GM18519 (cell line): ENCODE measurements around the gene GOLGA7B.
"Not testable (repeated sequence)": the region's sequence is repeated elsewhere in the genome, so short reads cannot be mapped to it uniquely, and the experiment has no call there.

ENCODE experiments used
- ATAC-seq: cut with Tn5 transposase; IDR thresholded peaks from one replicate; pipeline ENCODE4 v1.9.1; 2021; ENCODE audit warnings: mild to moderate bottlenecking, moderate library complexity; ENCODE audit not compliant: unreplicated experiment, low FRiP score

GOLGA7B gene

GRCh38 chr10:97830064-97830463 is 19.6 kb upstream of the GOLGA7B start:
- no peak for ATAC-seq

DNA sequence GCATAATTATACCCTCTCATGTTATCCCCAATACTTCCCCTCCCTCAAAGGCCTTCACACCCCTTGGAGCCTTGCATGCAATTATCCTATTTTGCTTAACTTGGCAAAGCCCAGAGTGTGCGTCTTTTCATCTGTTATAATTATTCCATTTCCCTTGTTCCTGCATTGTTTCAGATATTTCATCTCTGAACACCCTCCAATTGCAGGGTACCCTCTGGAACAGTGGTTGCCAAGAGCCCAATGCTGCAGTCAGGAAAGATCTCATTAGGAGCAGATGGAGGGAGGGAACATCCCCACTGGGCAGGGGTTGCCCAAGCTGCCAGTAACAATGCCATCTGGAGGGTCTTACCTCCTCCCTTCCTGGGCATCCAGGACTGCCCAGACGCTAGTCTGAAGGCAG is 18.4 kb upstream of the GOLGA7B start:
- ATAC-seq, result no peak

- ATAC-seq, result no peak
These were observed 13.2 kb upstream of the GOLGA7B start for GRCh38 chr10:97836446-97836845.

- no peak for ATAC-seq
These were observed 11.6 kb upstream of the GOLGA7B start for GRCh38 chr10:97838091-97838490.

GRCh38 chr10:97841166-97841565 is 8.5 kb upstream of the GOLGA7B start:
- not testable (repeated sequence) for ATAC-seq

DNA sequence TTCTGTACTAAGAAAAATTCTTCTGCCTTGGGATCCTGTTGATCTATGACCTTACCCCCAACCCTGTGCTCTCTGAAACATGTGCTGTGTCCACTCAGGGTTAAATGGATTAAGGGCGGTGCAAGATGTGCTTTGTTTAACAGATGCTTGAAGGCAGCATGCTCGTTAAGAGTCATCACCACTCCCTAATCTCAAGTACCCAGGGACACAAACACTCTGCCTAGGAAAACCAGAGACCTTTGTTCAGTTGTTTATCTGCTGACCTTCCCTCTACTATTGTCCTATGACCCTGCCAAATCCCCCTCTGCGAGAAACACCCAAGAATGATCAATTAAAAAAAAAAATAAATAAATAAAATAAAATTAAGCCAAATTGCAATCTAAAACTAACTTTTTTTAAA is 7.5 kb upstream of the GOLGA7B start:
- ATAC-seq, result not testable (repeated sequence)

GRCh38 chr10:97842656-97843280 is 6.9 kb upstream of the GOLGA7B start:
- ATAC-seq, result no peak

- no peak for ATAC-seq
These were observed 6.4 kb upstream of the GOLGA7B start for GRCh38 chr10:97843281-97843671.

DNA sequence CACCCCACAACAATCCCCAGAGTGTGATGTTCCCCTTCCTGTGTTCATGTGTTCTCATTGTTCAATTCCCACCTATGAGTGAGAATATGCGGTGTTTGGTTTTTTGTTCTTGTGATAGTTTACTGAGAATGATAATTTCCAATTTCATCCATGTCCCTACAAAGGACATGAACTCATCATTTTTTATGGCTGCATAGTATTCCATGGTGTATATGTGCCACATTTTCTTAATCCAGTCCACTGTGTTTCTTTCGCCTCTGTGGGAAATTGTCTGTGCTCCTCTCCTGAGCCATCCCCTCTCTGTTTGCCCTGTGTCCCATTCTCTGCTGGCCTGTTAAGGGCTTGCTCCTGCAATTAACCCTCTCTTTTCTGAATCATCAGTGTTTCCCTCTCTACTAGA is 5.7 kb upstream of the GOLGA7B start:
- not testable (repeated sequence) for ATAC-seq

GRCh38 chr10:97844678-97845077 is 5.0 kb upstream of the GOLGA7B start:
- no peak for ATAC-seq

- ATAC-seq, result no peak
These were observed 448 bp upstream of the GOLGA7B start for GRCh38 chr10:97849103-97849686.

GRCh38 chr10:97850446-97850845 is 803 bp downstream of the GOLGA7B start:
- no peak for ATAC-seq

- no peak for ATAC-seq
These were observed 1.8 kb downstream of the GOLGA7B start for GRCh38 chr10:97851341-97852001.

GRCh38 chr10:97852277-97852676 is 2.6 kb downstream of the GOLGA7B start:
- no peak for ATAC-seq

GRCh38 chr10:97852840-97853405 is 3.3 kb downstream of the GOLGA7B start:
- no peak for ATAC-seq

GRCh38 chr10:97854743-97855142 is 5.1 kb downstream of the GOLGA7B start:
- no peak for ATAC-seq

GRCh38 chr10:97858001-97858439 is 8.4 kb downstream of the GOLGA7B start:
- ATAC-seq, result no peak

DNA sequence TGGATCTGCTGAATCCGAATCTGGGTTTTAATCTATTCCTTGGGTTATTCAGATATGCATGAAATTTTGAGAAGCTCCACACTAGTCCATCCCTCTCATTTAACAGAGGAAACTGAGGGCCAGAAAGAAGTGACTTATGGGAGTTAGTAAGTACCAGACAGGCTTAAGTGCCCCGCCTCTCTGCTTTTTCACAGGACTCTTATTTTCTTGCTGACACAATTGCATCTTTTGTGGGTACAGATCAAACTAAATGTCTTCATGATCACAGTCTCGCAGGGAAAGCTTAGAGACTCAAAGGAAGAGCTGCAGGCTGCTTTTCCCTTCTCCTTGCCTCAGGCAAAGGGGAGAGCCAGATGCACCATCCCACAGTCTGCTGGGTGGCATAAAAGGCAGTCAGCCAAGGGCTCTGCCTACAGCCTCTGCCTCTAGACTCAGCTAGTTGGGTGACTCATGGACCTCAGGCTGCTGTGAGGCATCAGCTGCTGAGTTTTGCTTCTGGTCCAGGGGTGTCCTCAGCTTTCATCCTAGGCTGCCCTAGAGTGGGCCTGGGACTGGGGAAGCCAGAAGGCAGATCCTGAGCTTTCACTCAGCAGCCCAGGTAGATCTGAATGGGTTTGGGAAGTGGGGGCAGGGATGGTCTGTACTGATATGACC is 11.6 kb downstream of the GOLGA7B start:
- ATAC-seq, result no peak

DNA sequence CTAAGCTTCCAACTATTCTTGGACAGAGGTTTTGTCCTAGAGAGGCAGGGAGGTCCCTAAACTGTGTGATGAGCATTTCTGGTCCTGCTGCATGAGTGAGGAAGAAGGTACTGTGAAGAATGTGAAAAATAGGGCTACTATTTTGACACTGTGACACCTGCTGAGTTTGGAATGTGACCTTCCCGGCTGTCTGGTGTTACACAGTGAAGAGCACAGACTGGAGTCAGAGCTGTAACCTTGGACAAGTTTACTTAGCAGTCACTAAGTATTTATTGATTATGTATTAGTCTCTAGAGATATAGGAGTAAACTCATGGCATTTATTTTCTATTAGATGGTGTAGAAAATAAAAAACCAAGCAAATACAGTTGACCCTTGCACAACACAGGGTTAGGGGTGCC is 12.3 kb downstream of the GOLGA7B start:
- no peak for ATAC-seq

DNA sequence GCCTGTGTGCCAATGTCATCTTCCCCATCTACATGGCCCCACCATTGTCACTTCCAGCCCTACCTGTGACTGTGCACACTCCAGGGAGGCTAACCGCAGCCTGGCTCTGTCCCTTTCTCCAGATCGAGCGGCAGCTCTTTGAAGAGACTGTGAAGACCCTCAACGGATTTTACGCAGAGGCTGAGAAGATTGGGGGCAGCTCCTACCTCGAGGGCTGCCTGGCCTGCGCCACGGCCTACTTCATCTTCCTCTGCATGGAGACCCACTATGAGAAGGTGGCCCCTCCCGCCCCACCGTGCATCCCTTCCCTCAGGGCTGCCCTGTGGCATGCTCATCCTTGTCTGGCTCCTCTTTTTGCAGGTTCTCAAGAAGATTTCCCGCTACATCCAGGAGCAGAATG is 14.2 kb downstream of the GOLGA7B start:
- ATAC-seq, result no peak

DNA sequence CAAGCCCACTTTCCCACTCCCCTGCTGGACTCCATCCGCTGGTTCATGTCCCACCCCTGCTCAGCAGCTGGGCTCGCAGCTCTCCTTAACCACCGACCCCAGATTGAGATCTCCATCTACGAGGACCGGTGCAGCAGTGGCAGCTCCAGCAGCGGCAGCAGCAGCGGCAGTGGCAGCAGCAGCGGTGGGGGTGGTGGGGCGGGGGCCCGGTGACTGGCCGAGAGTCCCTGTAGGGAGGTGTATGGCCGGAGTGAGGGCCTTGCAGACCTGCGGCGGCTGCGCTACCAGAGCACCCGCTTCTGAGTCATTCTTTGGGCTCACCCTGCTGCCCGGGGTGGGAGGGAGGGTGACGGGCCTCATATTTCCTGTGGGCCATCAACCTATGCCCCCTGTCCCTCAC is 15.8 kb downstream of the GOLGA7B start:
- ATAC-seq, result no peak
